H1 (cell line): ENCODE data around the gene SPATA13. TPM values are rescaled to one million over a fixed set of nuclear protein-coding genes. Genes with fewer than 3 reads are reported as not detected.
A peak's percentile ranks its signal among the peaks of the same experiment; 100 is the strongest.

ENCODE experiments used
- CTCF ChIA-PET: fragments of 300-600 bp; sonication (Branson Sonifier 250); formaldehyde crosslinking; loops from one replicate; lab custom pipeline; 2021; ENCODE audit not compliant: partially characterized antibody; lab: Charles Lee
- POLR2A ChIA-PET: fragments of 300-600 bp; sonication (Branson Sonifier 250); formaldehyde crosslinking; loops from one replicate; lab custom pipeline; 2021; ENCODE audit warnings: inconsistent platforms; ENCODE audit not compliant: partially characterized antibody; lab: Charles Lee
- DNase-seq, 2 experiments: peaks; one replicate each; pipeline versions ENCODE4 v3.0.0 to v3.0.0-alpha.2; 2010 to 2022; ENCODE audit warnings: low spot score in 2 of 2, low read depth in 1 of 2, mixed read lengths in 1 of 2
- FAIRE-seq: peaks from 2 replicates; lab custom pipeline; 2011; peaks lifted over from hg19 to GRCh38; lab: Jason Lieb, UNC
- H2AFZ ChIP-seq: 2 replicates; pipeline ENCODE4 v1.8.1; 2012; ENCODE audit warnings: low read length, inconsistent platforms
- H2AK5ac ChIP-seq: 2 replicates; pipeline ENCODE4 v1.6.1; 2013; ENCODE audit warnings: low read depth, low read length
- H2BK120ac ChIP-seq: replicated peaks from 2 replicates; pipeline ENCODE3; 2013; ENCODE audit warnings: low read depth, low read length, inconsistent platforms
- H2BK12ac ChIP-seq: 2 replicates; pipeline ENCODE4 v1.6.1; 2013; ENCODE audit warnings: low read depth, low read length
- H2BK15ac ChIP-seq: 2 replicates; pipeline ENCODE4 v1.6.1; 2013; ENCODE audit warnings: low read length
- H2BK20ac ChIP-seq: 2 replicates; pipeline ENCODE4 v1.6.1; 2013; ENCODE audit warnings: low read length
- H2BK5ac ChIP-seq: 2 replicates; pipeline ENCODE4 v1.6.1; 2013; ENCODE audit warnings: low read depth, low read length
- H3K14ac ChIP-seq: 2 replicates; pipeline ENCODE4 v1.6.1; 2013; ENCODE audit warnings: inconsistent platforms; ENCODE audit not compliant: insufficient read length
- H3K18ac ChIP-seq: 2 replicates; pipeline ENCODE4 v1.6.1; 2013; ENCODE audit warnings: low read length; ENCODE audit errors: extremely low read depth
- H3K23ac ChIP-seq: 2 replicates; pipeline ENCODE4 v1.6.1; 2013; ENCODE audit warnings: inconsistent platforms; ENCODE audit not compliant: insufficient read length
- H3K23me2 ChIP-seq: 2 replicates; pipeline ENCODE4 v1.6.1; 2013; ENCODE audit warnings: low read depth, low read length
- H3K27ac ChIP-seq: 2 replicates; pipeline ENCODE4 v1.6.1; 2011; ENCODE audit warnings: low read depth, low read length, inconsistent platforms
- H3K27me3 ChIP-seq, 4 experiments: replicated peaks in 1 of 4; 1 replicate in 1 of 4; 2 replicates in 3 of 4; pipeline versions ENCODE4 v1.6.1 to v1.8.1; 2011 to 2013; ENCODE audit warnings: low read length in 3 of 4, mild to moderate bottlenecking in 3 of 4, inconsistent platforms in 2 of 4, mixed read lengths in 2 of 4, moderate library complexity in 1 of 4; ENCODE audit not compliant: control insufficient read depth in 3 of 4, insufficient read depth in 3 of 4; ENCODE audit errors: extremely low read depth in 1 of 4
- H3K36me3 ChIP-seq, 4 experiments: 2 replicates each; pipeline versions ENCODE4 v1.6.1 to v1.8.1; 2011 to 2013; ENCODE audit warnings: mild to moderate bottlenecking in 4 of 4, low read length in 3 of 4, moderate library complexity in 2 of 4, control low read depth in 1 of 4, inconsistent platforms in 1 of 4; ENCODE audit not compliant: insufficient read depth in 4 of 4, control insufficient read depth in 2 of 4
- H3K4ac ChIP-seq: replicated peaks from 2 replicates; pipeline ENCODE3; 2013; ENCODE audit warnings: low read length, low read depth, mixed read lengths, inconsistent platforms; ENCODE audit not compliant: insufficient read length
- H3K4me1 ChIP-seq, 4 experiments: replicated peaks in 1 of 4; 1 replicate in 1 of 4; 2 replicates in 3 of 4; pipeline versions ENCODE4 v1.6.1 to v1.8.1; 2011 to 2013; ENCODE audit warnings: low read length in 3 of 4, inconsistent platforms in 2 of 4, mixed read lengths in 1 of 4; ENCODE audit not compliant: insufficient read depth in 4 of 4, control insufficient read depth in 3 of 4
- H3K4me2 ChIP-seq, 2 experiments: 2 replicates each; pipeline versions ENCODE4 v1.6.1 to v1.8.1; 2011 to 2013; ENCODE audit warnings: low read depth in 2 of 2, low read length in 2 of 2, control low read depth in 1 of 2, inconsistent platforms in 1 of 2, mild to moderate bottlenecking in 1 of 2; ENCODE audit not compliant: insufficient read depth in 1 of 2
- H3K4me3 ChIP-seq, 4 experiments: fragments of 200-600, 300-600 bp in 1 of 4; sonication (generic), shearing (Covaris generic), sonication (Bioruptor Twin) in 1 of 4; 2 replicates each; pipeline versions ENCODE4 v1.5.1 to v1.8.1; 2011 to 2016; ENCODE audit warnings: low read length in 4 of 4, low read depth in 3 of 4, control low read depth in 2 of 4, inconsistent platforms in 2 of 4, mild to moderate bottlenecking in 2 of 4, mixed read lengths in 1 of 4, moderate library complexity in 1 of 4; ENCODE audit not compliant: insufficient read depth in 2 of 4; ENCODE audit errors: extremely low read depth in 1 of 4
- H3K56ac ChIP-seq: replicated peaks from 2 replicates; pipeline ENCODE3; 2013; ENCODE audit warnings: low read depth, mild to moderate bottlenecking, mixed read lengths, low read length, inconsistent platforms; ENCODE audit not compliant: insufficient read length
- H3K79me1 ChIP-seq: 2 replicates; pipeline ENCODE4 v1.6.1; 2013; ENCODE audit warnings: low read depth, low read length, control low read depth
- H3K79me2 ChIP-seq, 2 experiments: 2 replicates each; pipeline versions ENCODE4 v1.6.1 to v1.8.1; 2012 to 2013; ENCODE audit warnings: low read length in 2 of 2, mild to moderate bottlenecking in 2 of 2, inconsistent platforms in 1 of 2; ENCODE audit not compliant: insufficient read depth in 2 of 2, control insufficient read depth in 1 of 2
- H3K9ac ChIP-seq, 4 experiments: replicated peaks in 1 of 4; 1 replicate in 1 of 4; 2 replicates in 3 of 4; pipeline versions ENCODE4 v1.6.1 to v1.8.1; 2011 to 2013; ENCODE audit warnings: low read depth in 3 of 4, low read length in 3 of 4, control low read depth in 2 of 4, mild to moderate bottlenecking in 2 of 4, moderate library complexity in 2 of 4, inconsistent platforms in 1 of 4; ENCODE audit errors: extremely low read depth in 1 of 4
- H3K9me3 ChIP-seq, 2 experiments: 2 replicates each; pipeline versions ENCODE4 v1.6.1 to v1.8.1; 2012 to 2013; ENCODE audit warnings: mild to moderate bottlenecking in 2 of 2, moderate library complexity in 2 of 2, control low read depth in 1 of 2, inconsistent platforms in 1 of 2, low read depth in 1 of 2, low read length in 1 of 2, mixed read lengths in 1 of 2; ENCODE audit not compliant: insufficient read depth in 2 of 2
- H4K20me1 ChIP-seq, 2 experiments: replicated peaks in 1 of 2; 2 replicates each; pipeline versions ENCODE3 to v1.8.1; 2011 to 2013; ENCODE audit warnings: inconsistent platforms in 2 of 2, low read length in 2 of 2, mild to moderate bottlenecking in 1 of 2; ENCODE audit not compliant: insufficient read depth in 2 of 2, control insufficient read depth in 1 of 2
- H4K5ac ChIP-seq: 2 replicates; pipeline ENCODE4 v1.6.1; 2013; ENCODE audit warnings: low read length, low read depth, mixed read lengths, inconsistent platforms; ENCODE audit not compliant: insufficient read length
- H4K8ac ChIP-seq: 2 replicates; pipeline ENCODE4 v1.8.0; 2013; ENCODE audit warnings: mild to moderate bottlenecking, moderate library complexity, low read length, inconsistent platforms; ENCODE audit not compliant: insufficient read depth; ENCODE audit errors: extremely low read depth
- H4K91ac ChIP-seq: replicated peaks from 2 replicates; pipeline ENCODE3; 2013; ENCODE audit warnings: low read length, mixed read lengths, inconsistent platforms; ENCODE audit not compliant: insufficient read length
- BACH1 ChIP-seq: IDR thresholded peaks from 2 replicates; pipeline ENCODE4 v1.6.1; 2012; ENCODE audit warnings: low read length, improper control_type of control experiment
- HDAC6 ChIP-seq: IDR thresholded peaks from one replicate; pipeline ENCODE4 v1.7.1; 2012; ENCODE audit warnings: low read depth, mild to moderate bottlenecking, inconsistent platforms, low read length, moderate library complexity
- NRF1 ChIP-seq: IDR thresholded peaks from 2 replicates; pipeline ENCODE4 v1.6.1; 2011; ENCODE audit warnings: mild to moderate bottlenecking, low read depth, low read length, improper control_type of control experiment
- RFX5 ChIP-seq: IDR thresholded peaks from 2 replicates; pipeline ENCODE4 v1.6.1; 2011; ENCODE audit warnings: low read depth, low read length, improper control_type of control experiment, borderline replicate concordance
- TEAD4 ChIP-seq: IDR thresholded peaks from 2 replicates; pipeline ENCODE4 v1.6.1; 2012; ENCODE audit warnings: low read depth, low read length, inconsistent platforms, mixed read lengths
- WGBS, 2 experiments: shearing (Covaris generic) in 1 of 2; methylation state at CpG; one replicate each; pipeline versions ENCODE4 v1.1.6 to v1.1.7; 2013 to 2015; ENCODE audit warnings: low lambda C conversion rate in 2 of 2, mixed read lengths in 2 of 2, inconsistent platforms in 1 of 2, low coverage in 1 of 2, missing lambda C conversion rate in 1 of 2; ENCODE audit not compliant: insufficient replicate concordance in 2 of 2, insufficient coverage in 1 of 2, insufficient read length in 1 of 2; ENCODE audit errors: extremely low coverage in 1 of 2, missing lambda C conversion rate in 1 of 2; 5-methylcytosine and 5-hydroxymethylcytosine counted together
- polyA plus RNA-seq, 7 experiments: library from polyadenylated mRNA; depleted of rRNA in 3 of 7; stranded (reverse) in 5 of 7; unstranded in 2 of 7; fragments of >200 nt in 5 of 7; fragments of 200-250 nt in 2 of 7; gene quantifications; 1 replicate in 5 of 7; 2 replicates in 1 of 7; 4 replicates in 1 of 7; pipeline versions ENCODE4 v1.2.1 to v1.2.3, GENCODE V29; 2011 to 2013; ENCODE audit warnings: missing spikeins in 2 of 7, mixed read lengths in 2 of 7
- total RNA-seq: library from RNA; stranded (reverse); fragmentation: NEBNext Ultra II Directional; extraction: Animal tissue kit (Norgen Biotek cat#: 25700); gene quantifications from 2 replicates; pipeline ENCODE4 v1.2.1, GENCODE V29; 2021

Gene SPATA13
- total and polyA plus RNA-seq, 2 of the 8 experiments (the other 6 are each of a cell fraction or from before 2014, with no cell fraction given), result 12.6 to 30.9 TPM

GRCh38 chr13:24247016-24247415 is 86.5 kb downstream of the SPATA13 start:
- H4K5ac ChIP-seq, result no peak overlapping the region
- no peak overlapping the region for H2BK20ac ChIP-seq
- H3K79me1 ChIP-seq, result peaks cover 5% of the 10 kb centered on the region; the same call in 1 of the 2 replicates
- H3K4ac ChIP-seq, result no peak overlapping the region
- no peak for TF ChIP-seq TEAD4
- TF ChIP-seq BACH1, result no peak
- TF ChIP-seq RFX5, result no peak
- no peak for TF ChIP-seq NRF1
- TF ChIP-seq HDAC6, result no peak
- H4K8ac ChIP-seq, result no peak overlapping the region
- H3K56ac ChIP-seq, result no peak overlapping the region
- DNase-seq, result no peak
- H2BK15ac ChIP-seq, result no peak overlapping the region
- peaks cover 0 to 5% of the 10 kb centered on the region in 2 experiments for H4K20me1 ChIP-seq
- CTCF ChIA-PET, result interaction anchor here (1.3 to 2.2 kb wide), 2 partner anchors 19 to 23 kb away, joined by 4 to 8 read pairs; no protein-coding TSS in a partner anchor
- no peaks in the 10 kb centered on the region for H3K27me3 ChIP-seq
- peaks cover 0 to 2% (median 0%) of the 10 kb centered on the region in 4 experiments; a peak in 2 of 7 replicates for H3K4me1 ChIP-seq
- no peak overlapping the region for H3K4me3 ChIP-seq
- H3K4me2 ChIP-seq, result no peak overlapping the region
- peak overlapping the region; percentile 60; the same call in 1 of the 2 replicates for H3K18ac ChIP-seq
- H3K36me3 ChIP-seq, result 0 out of 8 replicates have a peak, but pooled peaks cover 0 to 3% (median 0%) of the 10 kb centered on the region in 4 experiments
- 90% methylated on average over 5 of the region's 5 CpGs; no CpG with 5 or more reads in 1 of the 2 experiments for whole genome bisulfite sequencing, 2 experiments
- H2BK120ac ChIP-seq, result no peak overlapping the region
- POLR2A ChIA-PET, result interaction anchor here (0.7 to 0.8 kb wide), 2 partner anchors 11 to 22 kb away, joined by 3 read pairs; no protein-coding TSS in a partner anchor
- no peak overlapping the region for H2AFZ ChIP-seq
- no peak overlapping the region for H2AK5ac ChIP-seq
- H3K9ac ChIP-seq, result no peak overlapping the region
- H3K23me2 ChIP-seq, result no peaks in the 10 kb centered on the region
- FAIRE-seq, result no peak
- H3K23ac ChIP-seq, result no peak overlapping the region
- H4K91ac ChIP-seq, result no peak overlapping the region
- H2BK12ac ChIP-seq, result no peak overlapping the region
- H3K14ac ChIP-seq, result no peak overlapping the region
- peaks cover 0 to 18% of the 10 kb centered on the region in 2 experiments; a peak in 1 of 4 replicates for H3K79me2 ChIP-seq
- H2BK5ac ChIP-seq, result no peak overlapping the region
- no peaks in the 10 kb centered on the region for H3K9me3 ChIP-seq
- no peak overlapping the region for H3K27ac ChIP-seq
